ENCODE results near the gene GOLGA6L10.
"Not testable (repeated sequence)": the region's sequence is repeated elsewhere in the genome, so short reads cannot be mapped to it uniquely, and the experiment has no call there.

The GOLGA6L10 gene, protein sequence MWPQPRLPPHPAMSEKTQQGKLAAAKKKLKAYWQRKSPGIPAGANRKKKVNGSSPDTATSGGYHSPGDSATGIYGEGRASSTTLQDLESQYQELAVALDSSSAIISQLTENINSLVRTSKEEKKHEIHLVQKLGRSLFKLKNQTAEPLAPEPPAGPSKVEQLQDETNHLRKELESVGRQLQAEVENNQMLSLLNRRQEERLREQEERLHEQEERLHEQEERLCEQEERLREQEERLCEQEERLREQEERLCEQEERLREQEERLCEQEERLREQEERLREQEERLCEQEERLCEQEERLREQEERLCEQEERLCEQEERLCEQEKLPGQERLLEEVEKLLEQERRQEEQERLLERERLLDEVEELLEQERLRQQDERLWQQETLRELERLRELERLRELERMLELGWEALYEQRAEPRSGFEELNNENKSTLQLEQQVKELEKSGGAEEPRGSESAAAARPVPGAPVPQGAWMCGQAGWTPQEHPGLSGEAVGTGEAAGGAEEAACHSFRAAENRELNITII

DNA sequence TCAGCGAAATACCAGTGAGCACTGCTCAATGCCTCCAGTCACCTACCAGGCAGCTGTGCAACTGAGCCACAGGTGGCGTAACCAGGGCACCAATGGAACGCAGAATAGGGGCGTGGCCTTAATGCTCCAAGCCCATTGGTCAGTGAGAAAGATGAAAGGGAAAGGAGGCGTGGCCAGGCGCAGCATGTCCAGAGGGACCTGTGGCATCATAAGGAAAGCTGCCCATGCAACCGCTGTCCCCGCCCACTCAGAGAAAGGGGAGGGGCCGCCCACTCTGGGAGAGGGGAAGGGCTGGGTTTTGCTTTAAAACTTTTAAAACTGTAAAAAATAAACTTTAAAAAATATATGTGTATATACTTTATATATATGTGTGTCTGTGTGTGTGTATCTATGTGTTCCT is at the start of gene GOLGA6L10:
GOLGA6L10 (minus strand) TSS at position 101 of the 400 bp plus-strand sequence; CDS start at position 1, 100 bp downstream.
- DNase-seq: not testable (repeated sequence)

DNA sequence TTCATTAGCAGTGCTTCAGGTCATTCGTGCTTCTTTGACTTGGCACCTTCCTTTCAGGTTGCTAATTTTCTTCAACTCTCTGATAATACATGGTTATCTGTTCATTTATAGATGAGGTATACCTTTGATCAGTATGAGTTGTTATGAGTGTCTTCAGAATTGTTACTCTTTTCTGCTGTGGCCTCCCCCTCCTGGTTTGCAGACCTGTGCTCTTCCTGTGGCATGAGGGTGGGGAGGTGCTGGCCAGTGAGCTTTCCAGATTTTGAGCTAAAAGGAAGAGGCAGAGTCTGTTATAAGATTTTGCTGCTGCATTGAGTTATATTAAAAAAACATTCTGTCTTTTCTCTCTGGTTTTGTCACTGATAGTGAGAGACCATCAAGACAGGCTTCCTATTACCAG is 49.5 kb upstream of the GOLGA6L10 start:
- no peak for DNase-seq

DNA sequence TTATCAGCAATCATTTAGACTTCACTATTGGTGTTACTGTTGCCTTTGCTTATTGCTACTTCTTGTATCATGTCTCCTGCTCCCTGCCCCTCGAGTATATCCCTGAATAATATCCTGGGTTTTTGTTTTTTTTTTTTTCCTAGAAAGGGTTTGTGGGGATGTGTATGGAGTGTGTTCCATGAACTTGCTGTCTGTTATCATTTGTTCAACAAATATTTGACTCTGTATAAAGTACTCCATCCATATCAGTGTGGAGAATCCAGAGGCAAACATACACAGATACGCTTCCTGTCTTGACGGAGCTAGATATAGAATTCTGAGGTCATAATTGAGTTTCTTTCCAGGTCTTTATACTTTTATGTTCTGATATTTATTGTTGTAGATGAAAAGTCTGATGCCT is 48.5 kb upstream of the GOLGA6L10 start:
- no peak for DNase-seq

DNA sequence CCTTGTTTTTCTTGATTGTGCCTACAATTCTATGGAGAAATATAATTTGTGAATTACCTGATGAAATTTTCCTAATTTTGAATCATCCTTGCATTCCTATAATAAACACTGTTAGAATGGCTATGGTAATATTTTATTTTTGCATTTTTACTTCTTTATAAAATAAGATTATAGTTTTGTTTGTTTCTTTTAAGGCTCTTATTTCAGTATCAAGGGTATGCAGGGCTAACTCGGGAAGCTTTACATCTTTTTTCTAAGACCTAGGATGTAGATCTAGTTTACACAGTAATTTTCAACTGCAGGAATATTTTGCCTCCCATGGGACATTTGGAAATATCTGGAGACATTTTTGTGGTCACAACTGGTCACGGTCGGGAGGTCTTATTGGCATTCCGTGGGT is 46.5 kb upstream of the GOLGA6L10 start:
- DNase-seq: not testable (repeated sequence)

DNA sequence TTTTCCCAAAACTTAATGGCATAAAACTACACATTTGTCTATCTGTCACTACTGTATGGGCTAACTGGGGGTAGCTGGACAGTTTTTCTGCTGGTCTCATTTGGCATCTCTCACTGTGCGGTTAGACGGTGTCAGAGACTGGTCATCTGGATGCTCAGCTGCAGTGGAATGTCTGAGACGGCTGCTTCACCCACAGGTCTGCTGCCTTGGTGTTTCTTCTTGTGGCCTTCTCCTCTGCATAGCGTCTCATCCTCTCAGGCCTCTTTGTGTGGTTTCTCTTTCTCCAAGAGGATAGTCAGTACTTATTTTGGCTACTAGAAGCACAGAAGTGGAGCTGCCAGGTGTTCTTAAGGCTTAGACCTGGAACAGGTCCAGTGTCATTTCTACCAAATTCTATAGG is 44.4 kb upstream of the GOLGA6L10 start:
- no peak for DNase-seq

DNA sequence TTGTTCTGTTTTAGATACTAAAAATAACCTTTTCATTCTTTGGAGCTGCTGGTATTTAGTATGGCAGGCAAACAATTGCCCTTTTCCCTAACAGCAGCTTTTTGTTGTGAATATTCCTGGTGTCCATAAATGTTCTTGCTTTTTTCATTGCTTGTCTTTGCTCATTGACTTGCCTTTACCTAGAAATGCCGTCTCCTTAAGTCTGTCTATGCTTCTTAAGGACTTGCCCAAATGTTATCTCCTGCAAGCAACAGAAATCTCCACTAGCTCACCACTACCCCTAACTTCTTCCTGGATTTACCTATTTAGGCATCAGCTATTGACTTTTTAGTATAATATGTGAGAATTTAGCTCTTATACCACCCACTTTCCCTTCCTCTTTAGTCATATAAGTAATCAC is 42.8 kb upstream of the GOLGA6L10 start:
- not testable (repeated sequence) for DNase-seq

DNA sequence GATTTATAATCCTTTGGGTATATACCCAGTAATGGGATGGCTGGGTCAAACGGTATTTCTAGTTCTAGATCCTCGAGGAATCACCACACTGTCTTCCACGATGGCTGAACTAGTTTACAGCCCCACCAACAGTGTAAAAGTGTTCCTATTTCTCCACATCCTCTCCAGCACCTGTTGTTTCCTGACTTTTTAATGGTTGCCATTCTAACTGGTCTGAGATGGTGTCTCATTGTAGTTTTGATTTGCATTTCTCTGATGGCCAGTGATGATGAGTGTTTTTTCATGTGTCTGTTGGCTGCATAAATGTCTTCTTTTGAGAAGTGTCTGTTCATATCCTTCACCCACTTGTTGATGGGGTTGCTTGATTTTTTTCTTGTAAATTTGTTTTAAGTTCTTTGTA is 40.9 kb upstream of the GOLGA6L10 start:
- not testable (repeated sequence) for DNase-seq

DNA sequence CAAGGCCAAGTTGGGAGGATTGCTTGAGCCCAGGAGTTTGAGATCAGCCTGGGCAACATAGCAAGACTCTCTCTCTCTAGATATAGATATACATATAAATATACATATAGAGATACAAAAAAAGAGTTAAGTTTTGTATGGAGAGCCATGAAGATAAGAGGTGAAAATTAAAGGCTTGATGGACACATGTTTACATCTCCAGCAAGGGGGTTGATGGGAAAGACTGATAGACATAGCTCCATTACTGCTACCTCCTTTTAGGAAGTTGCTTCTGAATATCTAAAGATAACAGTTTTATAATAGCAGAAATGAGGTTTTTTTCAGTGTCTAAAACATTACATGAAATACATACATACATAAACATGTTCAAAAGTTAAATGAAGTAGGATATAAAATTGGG is 37.9 kb upstream of the GOLGA6L10 start:
- DNase-seq: not testable (repeated sequence)

DNA sequence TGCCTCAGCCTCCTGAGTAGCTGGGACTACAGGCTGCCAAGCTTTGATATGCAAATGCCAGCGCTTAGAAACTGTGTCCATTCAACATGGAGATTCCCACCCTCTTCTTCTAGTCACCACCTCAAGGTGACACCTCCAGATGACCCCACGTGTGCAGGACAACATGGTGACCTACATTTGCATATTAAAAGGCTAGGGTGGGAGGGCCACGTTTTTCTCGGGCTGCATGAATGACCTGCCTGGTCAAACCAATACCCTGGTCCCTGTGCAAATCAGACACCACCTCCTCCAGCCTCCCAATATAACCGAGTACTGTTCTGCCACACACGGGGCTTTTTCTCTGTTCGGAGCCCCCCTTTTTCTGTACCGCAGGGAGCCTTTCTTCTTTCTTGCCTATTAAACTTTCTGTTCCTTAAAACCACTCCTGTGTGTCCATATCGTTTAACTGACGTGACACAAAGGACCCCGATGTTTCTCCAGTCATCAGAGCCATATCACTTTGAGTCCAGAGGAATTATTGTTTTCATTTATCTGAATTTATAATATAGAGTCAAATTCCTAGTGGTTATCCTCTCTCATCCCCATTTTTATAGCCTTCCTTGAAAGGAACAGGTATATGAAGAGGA is 32.2 kb upstream of the GOLGA6L10 start:
- DNase-seq: not testable (repeated sequence)

DNA sequence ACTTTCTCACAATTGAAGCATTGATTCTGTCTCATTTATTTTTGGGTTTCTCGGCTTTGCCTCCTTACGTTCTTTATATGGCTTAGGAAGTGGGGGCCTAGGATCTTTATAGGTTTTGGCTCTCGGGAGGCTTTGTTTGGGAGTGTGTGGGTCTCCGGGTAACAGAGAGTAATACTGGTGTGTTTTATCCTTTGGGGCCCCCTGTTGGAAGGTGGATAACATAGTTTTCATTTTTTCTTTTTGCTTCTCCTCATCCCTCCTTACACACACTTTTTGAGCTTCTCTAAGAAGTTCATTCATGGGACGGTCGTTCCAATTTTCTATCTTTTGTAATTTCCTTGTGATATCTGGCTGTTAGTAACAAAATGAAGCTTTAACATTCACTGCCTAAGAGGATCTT is 30.3 kb upstream of the GOLGA6L10 start:
- not testable (repeated sequence) for DNase-seq

DNA sequence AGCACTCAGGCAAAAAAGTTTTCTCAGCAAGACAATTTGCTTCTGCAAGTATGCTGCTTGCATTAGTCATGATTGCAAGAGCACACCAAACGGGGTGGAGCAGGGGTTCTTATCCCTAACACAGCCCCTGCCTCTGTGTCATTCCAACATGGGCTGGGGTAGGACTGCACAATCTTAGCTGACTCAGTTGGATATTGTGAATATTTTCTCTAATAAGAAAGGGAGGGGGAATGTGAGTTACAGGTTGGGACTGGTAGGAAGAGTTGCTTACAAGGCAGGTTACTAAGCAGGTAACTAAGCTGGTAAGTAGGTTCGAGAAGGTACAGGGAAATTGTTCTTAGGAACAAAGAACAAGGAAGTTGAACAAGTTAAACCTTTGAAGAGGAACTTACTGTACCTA is 24.4 kb upstream of the GOLGA6L10 start:
- DNase-seq: not testable (repeated sequence)

DNA sequence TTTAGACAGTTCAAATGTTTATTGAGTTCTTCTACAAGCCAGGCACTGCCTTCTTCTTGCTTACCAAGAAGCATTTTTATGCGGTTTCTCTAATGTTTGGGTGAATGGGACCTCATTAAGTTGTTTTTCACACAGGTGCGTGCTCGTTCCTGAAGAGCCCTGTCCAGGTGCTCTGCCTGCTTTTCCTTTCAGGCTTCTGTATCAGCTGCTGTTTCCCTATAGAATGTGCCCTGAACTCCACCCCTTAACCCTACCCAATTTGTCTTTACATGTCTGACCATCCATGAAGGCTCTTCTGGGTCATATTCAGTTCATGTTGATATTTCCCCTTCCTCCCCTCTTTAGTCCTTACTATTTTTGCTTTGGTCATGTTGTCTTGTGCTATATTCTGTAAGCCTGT is 22.4 kb upstream of the GOLGA6L10 start:
- no peak for DNase-seq

DNA sequence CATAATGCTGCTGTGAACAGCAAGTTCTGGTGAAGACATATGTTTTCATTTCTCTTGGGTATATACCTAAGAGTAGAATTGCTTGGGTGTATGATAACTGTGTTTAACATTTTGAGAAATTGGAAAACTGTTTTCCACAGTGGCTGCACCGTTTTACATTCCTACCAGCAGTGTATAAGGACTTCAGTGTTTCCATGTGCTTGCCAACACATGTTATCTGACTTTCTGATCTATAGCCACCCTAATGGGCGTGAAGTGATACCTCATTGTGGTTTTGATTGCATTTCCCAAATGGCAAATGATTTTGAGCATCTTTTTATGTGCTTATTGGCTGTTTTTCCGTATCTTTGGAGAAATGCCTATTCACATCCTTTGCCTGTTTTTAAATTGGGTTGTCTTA is 18.5 kb upstream of the GOLGA6L10 start:
- DNase-seq: not testable (repeated sequence)

DNA sequence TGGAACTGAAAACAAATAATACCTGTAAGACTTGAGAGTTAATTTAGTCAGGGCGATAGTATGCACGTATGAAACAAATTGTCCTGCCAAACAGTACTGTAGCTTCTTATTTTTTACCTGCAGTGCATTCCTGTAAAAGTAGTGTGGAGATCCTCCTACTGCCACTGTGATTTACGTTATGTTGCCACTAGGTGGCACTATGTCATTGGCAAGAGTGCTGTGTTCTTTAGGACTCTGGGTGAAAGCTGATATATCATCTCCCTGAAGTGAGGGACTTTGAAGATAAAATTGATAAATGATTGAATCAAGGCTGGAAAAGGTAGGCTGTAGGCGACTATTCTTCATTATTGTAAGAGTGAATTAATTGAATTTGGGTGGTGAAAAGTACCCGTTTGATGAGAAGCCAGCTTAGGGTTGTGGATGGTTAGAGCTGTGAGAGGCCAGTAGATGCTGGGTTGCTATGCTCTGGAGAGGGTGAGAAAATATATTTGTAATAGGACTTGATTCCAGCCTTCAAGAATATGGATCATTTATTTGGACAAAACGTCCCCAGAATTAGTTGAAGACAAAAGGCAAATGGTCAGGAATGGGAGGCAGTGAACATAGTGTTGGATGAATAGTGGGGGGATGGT is 16.5 kb upstream of the GOLGA6L10 start:
- DNase-seq: not testable (repeated sequence)

DNA sequence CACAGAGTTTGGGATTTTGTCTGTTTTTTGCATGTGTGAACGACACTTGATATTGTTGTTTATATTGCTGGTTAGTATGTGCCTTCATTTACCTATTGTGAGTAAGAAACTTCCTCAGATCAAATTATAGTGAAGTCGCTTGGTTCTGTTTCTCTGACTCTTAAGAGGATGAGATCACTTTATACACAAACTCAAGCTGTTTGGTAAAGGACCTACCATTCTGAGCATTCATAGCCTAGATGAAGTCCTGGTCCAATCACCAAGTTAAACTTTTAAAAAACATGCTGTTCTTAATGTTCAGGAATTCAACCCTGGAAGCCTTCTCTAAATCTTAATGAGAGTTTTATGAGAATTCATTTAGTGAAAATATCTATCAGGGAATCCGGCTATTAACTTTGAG is 15.3 kb upstream of the GOLGA6L10 start:
- not testable (repeated sequence) for DNase-seq

DNA sequence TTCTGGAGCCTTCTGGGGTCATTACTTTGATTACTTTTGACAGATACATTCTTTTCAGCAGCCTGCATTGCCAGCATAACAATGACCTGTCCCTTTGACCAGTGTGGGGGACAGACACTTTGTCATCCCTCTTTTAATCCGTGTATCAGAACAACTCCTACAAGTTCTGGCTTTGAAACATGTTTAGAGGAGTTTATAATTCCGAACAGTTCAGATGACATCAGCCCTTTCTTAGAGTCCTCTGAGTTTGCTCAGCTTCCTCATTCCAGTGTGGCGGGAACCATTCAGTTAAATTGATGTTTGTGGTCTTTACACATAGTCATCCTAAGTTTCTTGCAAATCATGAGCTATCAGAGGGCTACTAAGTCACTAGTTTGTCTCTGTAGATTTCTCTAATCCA is 13.5 kb upstream of the GOLGA6L10 start:
- DNase-seq: not testable (repeated sequence)

DNA sequence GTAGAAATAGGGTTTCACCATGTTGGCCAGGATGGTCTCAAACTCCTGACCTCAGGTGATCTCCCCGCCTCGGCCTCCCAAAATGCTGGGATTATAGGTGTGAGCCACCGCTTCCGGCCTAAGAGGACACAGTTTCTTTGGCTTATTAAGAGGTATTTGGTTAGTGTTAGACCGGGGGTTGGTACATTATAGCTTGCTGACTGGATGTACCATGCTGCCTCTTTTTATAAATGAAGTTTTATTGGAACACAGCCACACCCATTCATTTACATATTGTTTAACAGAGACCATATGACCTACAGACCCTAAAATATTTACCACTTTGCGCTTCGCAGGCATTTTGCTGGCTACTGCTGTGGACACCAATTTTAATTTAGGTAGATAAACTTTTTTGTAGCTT is 11.3 kb upstream of the GOLGA6L10 start:
- not testable (repeated sequence) for DNase-seq

DNA sequence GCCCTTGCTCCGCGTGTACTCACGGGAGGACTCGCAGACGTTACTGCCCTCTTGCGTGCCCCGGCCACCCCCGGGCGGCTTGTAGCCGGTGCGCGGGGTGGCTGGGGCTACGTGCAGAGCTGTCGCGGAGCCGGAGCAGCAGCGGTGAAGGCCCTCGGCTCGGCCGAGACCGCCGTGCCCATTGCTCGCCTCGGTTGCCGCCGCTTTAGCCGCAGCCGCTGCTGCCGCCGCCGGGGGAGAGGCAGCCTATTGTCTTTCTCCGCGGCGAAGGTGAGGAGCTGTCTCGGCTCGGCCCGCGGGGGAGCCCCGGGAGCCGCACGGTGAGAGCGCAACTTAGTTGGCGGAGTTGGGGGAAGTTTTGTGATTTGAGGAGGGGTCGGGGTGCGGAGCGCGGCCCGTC is 5.8 kb upstream of the GOLGA6L10 start:
- not testable (repeated sequence) for DNase-seq

DNA sequence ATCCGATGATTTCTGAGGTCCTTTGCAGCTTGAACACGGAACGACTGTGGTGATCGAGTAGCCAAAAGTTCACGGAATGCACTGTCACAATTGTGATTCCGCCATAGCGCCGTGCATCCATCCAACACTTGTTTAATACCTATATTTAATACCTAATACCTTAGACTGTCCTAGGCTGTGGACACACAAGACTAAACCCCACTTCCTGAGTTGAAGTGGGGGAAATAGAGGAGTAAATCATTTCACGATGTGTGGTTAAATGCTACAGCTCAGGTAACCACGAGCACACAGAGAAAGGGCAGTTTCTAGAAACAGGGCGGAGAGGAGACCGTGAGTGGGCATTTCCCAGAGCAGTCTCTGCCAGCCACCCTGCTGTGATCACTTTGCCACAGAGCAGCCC is 5.3 kb upstream of the GOLGA6L10 start:
- not testable (repeated sequence) for DNase-seq

DNA sequence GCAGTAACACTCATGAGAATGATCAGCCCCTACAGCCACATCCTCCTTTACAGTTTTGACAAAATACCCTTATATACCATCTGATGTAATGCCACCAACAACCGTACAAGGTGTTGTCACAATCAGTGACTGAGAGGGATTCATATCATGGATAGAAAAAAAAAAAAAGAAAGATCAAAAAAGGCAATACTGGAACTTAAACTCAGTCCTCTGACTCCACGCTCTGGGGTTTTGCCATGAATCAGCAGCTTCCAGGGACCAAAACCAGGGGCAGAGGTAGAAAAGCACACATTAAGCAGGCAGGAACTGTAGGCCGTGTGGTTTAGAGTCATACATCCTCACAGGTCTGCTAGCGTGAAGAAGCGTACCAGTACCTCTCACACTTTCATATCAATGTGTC is 1.6 kb downstream of the GOLGA6L10 start:
- not testable (repeated sequence) for DNase-seq

DNA sequence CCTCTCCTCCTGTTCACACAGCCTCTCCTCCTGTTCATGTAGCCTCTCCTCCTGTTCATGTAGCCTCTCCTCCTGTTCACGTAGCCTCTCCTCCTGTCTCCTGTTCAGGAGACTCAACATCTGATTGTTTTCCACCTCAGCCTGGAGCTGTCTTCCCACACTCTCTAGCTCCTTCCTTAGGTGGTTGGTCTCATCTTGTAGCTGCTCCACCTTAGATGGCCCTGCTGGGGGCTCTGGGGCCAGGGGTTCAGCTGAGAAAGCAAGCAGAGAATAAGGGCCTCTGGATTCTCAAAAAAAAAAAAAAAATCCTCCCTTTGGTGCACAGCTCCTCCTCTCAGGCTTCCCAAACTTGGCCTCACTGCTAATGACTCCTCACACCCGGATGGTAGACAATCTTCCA is 4.1 kb downstream of the GOLGA6L10 start:
- DNase-seq: not testable (repeated sequence)

DNA sequence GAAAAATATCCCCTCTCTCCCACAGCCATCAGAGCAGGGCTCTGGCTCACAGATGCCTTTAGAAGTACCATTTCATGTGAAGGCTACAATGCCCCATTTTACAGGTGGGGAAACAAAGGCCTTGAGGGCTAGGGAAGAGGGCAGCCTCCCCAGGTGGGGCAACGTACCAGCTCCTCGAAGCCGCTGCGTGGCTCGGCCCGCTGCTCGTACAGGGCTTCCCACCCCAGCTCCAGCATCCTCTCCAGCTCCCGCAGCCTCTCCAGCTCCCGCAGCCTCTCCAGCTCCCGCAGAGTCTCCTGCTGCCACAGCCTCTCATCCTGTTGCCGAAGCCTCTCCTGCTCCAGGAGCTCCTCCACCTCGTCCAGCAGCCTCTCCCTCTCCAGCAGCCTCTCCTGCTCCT is 4.9 kb downstream of the GOLGA6L10 start:
- not testable (repeated sequence) for DNase-seq

DNA sequence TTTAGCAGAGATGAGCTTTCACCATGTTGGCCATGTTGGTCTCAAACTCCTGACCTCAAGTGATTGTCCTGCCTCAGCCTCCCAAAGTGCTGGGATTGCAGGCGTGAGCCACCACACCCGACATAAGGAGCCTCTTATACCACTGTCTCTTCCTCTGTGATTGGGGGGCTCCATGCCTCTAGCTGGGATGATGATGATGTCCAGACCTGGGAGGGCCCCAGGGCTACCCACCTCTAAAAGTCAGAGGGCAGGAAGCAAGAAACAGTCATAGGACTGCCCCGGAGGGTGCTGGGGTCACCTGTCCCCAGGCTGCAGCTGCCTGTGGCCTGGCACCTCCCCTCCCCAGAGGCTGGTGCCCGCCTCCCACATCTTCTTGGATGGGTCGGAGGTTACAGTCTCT is 5.4 kb downstream of the GOLGA6L10 start:
- DNase-seq: not testable (repeated sequence)

Data from stimulated activated CD4-positive, alpha-beta T cell treated with anti-CD3 and anti-CD28 coated beads, Interleukin-12 subunit alpha, Interleukin-12 subunit beta, amount 100 ng/mL, for 4 hours (primary cell).